RPMI7951 (cell line): ENCODE data around the gene HSPA4. TPM values are rescaled to one million over a fixed set of nuclear protein-coding genes. Genes with fewer than 3 reads are reported as not detected.
A peak's percentile ranks its signal among the peaks of the same experiment; 100 is the strongest.
"Not testable (repeated sequence)": the region's sequence is repeated elsewhere in the genome, so short reads cannot be mapped to it uniquely, and the experiment has no call there.

Experiments used
- DNase-seq: peaks from one replicate; pipeline ENCODE4 v3.0.0-alpha.2; 2012; ENCODE audit warnings: low read depth
- total RNA-seq: library from RNA; depleted of rRNA; stranded (reverse); fragments of >200 nt; shearing (Covaris generic); gene quantifications from 2 replicates; pipeline ENCODE4 v1.2.3, GENCODE V29; 2014; rRNA removed

Gene HSPA4
- 68.8 and 108 TPM in 2 replicates for total RNA-seq

GRCh38 chr5:133051542-133052316 lies at the start of gene HSPA4:
Gene HSPA4 (plus strand): TSS chr5:133052013. CDS start chr5:133052251, 238 bp downstream.
- peak; percentile 96 for DNase-seq

DNA sequence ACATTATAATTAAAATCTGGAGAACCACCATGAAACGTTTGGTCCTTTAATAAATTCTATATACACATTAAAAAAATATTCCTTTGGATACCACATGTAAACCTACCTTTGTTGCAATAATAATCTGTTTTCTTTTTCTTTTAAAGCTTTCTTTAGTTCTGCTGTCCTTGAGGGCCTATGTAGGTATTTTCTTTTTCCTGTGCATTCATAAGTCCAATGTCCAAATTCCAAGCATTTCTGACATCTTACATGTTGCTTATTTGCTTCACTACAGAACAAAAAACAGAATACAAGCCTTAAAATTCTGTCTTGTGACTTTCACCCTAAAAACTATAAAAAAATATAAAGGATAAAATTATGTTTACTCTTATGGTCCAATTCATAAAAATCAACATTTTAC lies 45.2 kb upstream of the HSPA4 start:
- DNase-seq: no peak

DNA sequence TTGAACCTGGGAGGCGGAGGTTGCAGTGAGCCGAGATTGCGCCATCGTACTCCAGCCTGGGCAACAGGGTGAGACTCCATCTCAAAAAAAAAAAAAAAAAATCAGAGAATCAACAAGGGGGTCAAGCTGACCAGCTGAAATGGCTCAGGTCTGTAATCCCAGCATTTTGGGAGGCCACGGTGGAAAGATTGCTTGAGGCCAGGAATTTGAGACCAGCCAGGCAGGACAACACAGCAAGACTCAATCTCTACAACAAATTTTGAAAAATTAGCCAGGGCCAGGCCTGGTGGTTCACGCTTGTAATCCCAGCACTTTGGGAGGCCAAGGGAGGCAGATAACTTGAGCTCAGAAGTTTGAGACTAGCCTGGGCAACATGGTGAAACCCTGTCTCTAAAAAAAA lies 43.4 kb upstream of the HSPA4 start:
- DNase-seq: not testable (repeated sequence)

DNA sequence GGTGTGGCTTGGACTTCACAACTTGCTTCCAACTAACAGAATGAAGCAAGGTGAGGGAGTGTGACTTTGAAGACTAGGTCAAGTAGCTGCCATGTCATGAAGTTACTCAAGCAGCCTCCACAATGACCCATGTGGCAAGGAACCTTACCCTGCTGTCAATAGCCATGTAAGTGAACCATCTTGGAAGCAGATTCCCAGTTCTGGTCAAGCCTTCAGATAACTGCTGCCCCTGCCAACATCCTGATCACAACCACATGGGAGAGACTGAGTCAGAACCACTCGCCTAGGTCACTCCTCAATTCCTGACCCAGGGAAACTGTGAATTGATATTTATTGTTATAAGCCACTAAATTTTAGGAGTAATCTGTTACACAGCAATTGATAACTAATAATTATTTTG lies 36.3 kb upstream of the HSPA4 start:
- no peak for DNase-seq

GRCh38 chr5:133017964-133018363 lies 33.8 kb upstream of the HSPA4 start:
- DNase-seq: no peak

DNA sequence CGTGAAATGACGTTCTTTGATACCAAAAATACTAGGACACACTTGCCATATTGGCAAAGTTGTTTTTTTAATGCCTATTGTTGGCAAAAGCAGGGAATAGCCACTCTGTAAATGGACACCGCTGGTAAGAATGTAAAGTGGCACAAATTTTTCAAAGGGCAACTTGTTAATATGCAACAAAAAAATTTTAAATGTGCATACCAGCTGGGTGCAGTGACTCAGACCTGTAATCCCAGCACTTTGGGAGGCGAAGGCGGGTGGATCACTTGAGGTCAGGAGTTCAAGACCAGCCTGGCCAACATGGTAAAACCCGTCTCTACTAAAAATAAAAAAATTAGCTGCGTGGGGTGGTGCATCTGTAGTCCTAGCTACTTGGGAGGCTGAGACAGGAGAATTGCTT lies 32.3 kb upstream of the HSPA4 start:
- DNase-seq: not testable (repeated sequence)

DNA sequence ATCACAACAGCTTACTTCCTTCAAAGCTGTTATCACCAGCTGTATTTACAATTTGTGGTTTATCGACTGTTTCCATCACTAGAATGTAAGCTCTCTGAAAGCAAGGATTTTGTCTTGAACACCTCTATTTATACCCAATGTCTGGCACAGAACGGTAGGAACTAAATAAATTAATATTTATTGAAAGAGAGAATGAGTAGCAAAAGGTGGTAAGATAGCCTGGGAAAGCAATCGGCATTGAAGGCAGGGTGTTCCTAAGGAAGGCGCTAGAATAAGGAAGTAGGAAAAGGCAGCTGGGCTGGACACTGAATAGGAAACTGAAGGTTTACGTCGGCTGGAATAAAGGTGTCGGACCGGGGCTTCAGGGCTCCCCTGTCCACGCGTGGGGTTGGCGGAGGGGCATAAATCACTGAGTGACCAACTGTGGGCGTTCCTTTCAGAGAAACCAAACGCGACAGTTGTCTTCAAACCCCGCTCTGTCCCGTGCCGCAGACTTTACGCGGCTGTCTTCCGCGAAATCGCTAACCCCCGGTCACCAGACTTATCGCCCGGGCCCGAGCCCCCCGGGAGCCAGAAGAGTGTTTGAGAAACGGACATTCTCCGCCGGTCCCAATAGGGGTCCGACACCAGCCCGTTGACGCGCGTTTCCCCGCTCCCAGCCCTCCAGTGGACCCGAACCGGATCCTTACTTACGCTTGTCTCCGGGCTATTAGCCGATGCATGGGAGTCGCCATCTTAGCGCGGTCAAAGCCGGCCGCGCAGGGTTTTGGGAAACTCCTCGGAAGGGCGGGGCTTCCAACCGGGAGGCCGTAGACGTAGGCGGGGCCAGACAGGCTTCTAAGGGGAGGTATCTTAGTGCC lies 25.8 kb upstream of the HSPA4 start, which contains the start of gene ZCCHC10:
Gene ZCCHC10, minus strand, starts transcription at position 746 of the 860 bp plus-strand sequence. Its CDS starts 12 bp downstream, at position 734.
- peak; percentile 88 for DNase-seq

- no peak for DNase-seq
Observed at GRCh38 chr5:133026664-133027153, 25.1 kb upstream of the HSPA4 start.

GRCh38 chr5:133029416-133029815 lies 22.4 kb upstream of the HSPA4 start:
- DNase-seq: no peak

- no peak for DNase-seq
Observed at GRCh38 chr5:133030343-133031005, 21.3 kb upstream of the HSPA4 start.

GRCh38 chr5:133032852-133033742 lies 18.7 kb upstream of the HSPA4 start:
- DNase-seq: peak; percentile 40

DNA sequence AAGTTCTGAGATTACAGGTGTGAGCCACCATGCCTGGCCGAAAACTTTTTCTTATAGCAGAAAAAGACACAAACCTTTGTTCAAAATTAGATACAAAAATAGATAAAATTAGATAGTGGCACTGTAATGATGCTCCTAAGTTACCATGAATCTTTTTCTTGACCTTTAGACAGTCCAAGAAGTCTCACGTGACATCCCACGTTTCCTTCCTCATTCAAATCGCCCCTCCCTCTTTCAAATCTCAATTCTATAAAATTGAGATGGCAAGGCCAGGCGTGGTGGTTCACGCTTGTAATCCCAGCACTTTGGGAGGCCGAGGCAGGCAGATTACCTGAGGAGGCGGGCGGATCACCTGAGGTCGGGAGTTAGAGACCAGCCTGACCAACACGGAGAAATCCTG lies 17.7 kb upstream of the HSPA4 start:
- no peak for DNase-seq

GRCh38 chr5:133035224-133035623 lies 16.6 kb upstream of the HSPA4 start:
- DNase-seq: no peak

- not testable (repeated sequence) for DNase-seq
Observed at GRCh38 chr5:133036677-133037076, 15.1 kb upstream of the HSPA4 start.

- DNase-seq: no peak
Observed at GRCh38 chr5:133041157-133041784, 10.5 kb upstream of the HSPA4 start.

DNA sequence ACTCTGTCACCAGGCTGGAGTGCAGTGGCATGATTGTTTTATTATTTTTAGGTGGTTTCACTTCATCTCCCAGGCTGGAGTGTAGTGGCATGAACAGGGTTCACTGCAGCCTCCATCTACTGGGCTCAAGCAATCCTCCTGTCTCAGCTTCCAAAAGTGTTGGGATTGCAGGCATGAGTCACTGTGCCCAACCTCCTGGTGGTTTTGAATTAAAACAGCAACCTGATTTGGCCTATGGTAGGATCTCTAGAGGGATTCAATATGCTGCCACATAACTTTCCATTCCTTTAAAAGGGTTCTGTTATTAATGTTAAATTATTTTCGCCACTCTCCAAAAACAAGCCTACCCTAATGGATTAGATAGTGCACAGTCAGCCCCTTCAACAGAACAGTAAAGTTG lies 9.9 kb upstream of the HSPA4 start:
- DNase-seq: peak; percentile 47

- DNase-seq: not testable (repeated sequence)
Observed at GRCh38 chr5:133046560-133046959, 5.3 kb upstream of the HSPA4 start.

DNA sequence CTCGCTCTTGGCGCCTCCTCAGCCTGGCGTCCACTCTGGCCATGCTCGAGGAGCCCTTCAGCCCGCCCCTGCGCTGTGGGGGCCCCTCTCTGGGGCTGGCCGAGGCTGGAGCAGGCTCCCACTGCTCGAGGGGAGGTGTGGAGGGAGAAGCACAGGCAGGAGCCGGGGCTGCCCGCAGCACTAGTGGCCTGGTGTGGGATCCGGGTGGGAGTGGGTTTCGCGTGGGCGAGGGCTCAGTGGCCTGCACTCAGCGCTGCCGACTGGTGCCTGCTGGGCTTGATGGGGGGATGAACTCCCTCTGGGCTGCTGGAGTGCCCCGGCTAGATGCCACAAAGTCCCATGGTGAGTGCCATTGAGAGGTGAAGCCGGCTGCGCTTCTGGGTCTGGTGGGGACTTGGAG lies 4.4 kb upstream of the HSPA4 start:
- DNase-seq: no peak

DNA sequence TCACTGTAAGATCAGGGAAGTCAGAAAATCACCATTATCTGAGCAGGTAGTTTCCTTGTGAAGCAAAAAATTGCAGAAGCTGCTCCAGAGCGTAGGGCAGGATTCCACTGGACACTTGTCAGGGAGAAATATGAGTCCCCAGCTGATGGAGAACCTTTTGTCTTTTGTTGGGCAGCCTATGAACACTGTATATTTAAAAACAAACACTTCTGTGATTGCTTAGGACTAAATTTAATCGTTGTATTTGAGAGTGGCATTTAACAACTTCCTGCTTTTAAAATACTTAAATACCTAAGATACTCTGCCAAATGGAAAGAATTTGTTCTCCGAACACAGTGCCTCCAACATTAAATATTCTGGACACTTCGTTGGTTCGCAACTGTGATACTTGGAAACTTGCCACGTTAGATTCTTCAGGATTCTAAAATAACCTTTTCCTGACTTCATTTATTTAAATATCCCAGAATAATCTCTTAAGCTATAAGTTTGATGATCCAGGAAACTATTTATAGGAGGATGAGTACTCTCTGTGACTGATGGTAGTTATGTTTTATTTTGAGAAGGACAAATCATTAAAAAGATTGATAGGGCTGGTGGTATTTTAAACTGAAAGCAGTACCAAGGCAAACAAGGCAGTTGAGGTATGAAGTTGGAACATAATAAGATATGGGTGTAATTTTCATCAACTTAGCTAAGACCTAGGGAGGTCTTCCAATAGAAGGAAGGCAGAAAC lies 2.7 kb upstream of the HSPA4 start:
- DNase-seq: no peak

DNA sequence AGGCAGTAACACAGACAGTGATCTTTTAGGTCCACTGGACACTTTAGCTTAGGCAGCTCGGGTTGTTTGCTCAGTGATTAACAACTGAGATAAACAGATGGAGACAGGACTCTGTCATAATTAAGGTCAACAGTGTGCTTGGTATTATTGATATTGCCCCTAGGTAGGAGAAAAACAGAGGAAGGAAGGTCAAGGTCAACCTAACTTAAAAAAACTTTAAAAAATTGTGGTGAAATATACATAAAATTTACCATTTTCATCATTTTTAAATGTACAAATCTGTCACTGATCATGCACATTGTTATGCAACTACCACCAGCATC lies 2.1 kb upstream of the HSPA4 start:
- DNase-seq: no peak
